SK-N-SH treated with all-trans-retinoic acid at 6 μM for 48 hours (cell line): ENCODE measurements around the gene CORT.
"Not testable (repeated sequence)": the region's sequence is repeated elsewhere in the genome, so short reads cannot be mapped to it uniquely, and the experiment has no call there.

ENCODE experiments used
- ATAC-seq: fragments of 200-7000 bp; cut with Tn5 transposase; 3 replicates; pipeline ENCODE4 v1.9.1; 2020; ENCODE audit warnings: mild to moderate bottlenecking, moderate library complexity
- CREB5 ChIP-seq: fragments of 250-450 bp; sonication (Bioruptor Pico); IDR thresholded peaks from 2 replicates; pipeline ENCODE4 v1.5.1; 2020; ENCODE audit warnings: low read depth, mild to moderate bottlenecking, moderate library complexity
- CSDC2 ChIP-seq: fragments of 250-450 bp; sonication (Bioruptor Pico); IDR thresholded peaks from 2 replicates; pipeline ENCODE4 v1.5.0; 2020; ENCODE audit warnings: mild to moderate bottlenecking, moderate library complexity
- ESRRG ChIP-seq: fragments of 250-450 bp; sonication (Bioruptor Pico); IDR thresholded peaks from 2 replicates; pipeline ENCODE4 v1.6.1; 2021; ENCODE audit warnings: mild to moderate bottlenecking
- GLIS3 ChIP-seq: fragments of 250-450 bp; sonication (Bioruptor Pico); IDR thresholded peaks from 2 replicates; pipeline ENCODE4 v1.5.0; 2020; ENCODE audit warnings: mild to moderate bottlenecking, moderate library complexity
- ISL1 ChIP-seq: fragments of 250-450 bp; sonication (Bioruptor Pico); IDR thresholded peaks from 2 replicates; pipeline ENCODE4 v2.1.2; 2022; ENCODE audit warnings: mild to moderate bottlenecking, moderate library complexity
- OSR1 ChIP-seq: fragments of 250-450 bp; sonication (Bioruptor Pico); IDR thresholded peaks from 2 replicates; pipeline ENCODE4 v1.8.0; 2022; ENCODE audit warnings: moderate library complexity, mild to moderate bottlenecking, inconsistent platforms
- PATZ1 ChIP-seq: fragments of 250-450 bp; sonication (Bioruptor Pico); IDR thresholded peaks from 2 replicates; pipeline ENCODE4 v1.8.0; 2020; ENCODE audit warnings: mild to moderate bottlenecking, moderate library complexity, borderline replicate concordance
- PPARA ChIP-seq: fragments of 250-450 bp; sonication (Bioruptor Pico); IDR thresholded peaks from 2 replicates; pipeline ENCODE4 v1.5.0; 2020; ENCODE audit warnings: mild to moderate bottlenecking, borderline replicate concordance
- RARB ChIP-seq: fragments of 250-450 bp; sonication (Bioruptor Pico); IDR thresholded peaks from 2 replicates; pipeline ENCODE4 v1.8.0; 2021; ENCODE audit warnings: mild to moderate bottlenecking, moderate library complexity
- SNAI2 ChIP-seq: fragments of 250-450 bp; sonication (Bioruptor Pico); IDR thresholded peaks from 2 replicates; pipeline ENCODE4 v1.5.0; 2020; ENCODE audit warnings: mild to moderate bottlenecking, moderate library complexity
- ZFP3 ChIP-seq: fragments of 250-450 bp; sonication (Bioruptor Pico); IDR thresholded peaks from 2 replicates; pipeline ENCODE4 v1.5.0; 2020; ENCODE audit warnings: mild to moderate bottlenecking, moderate library complexity
- ZFP30 ChIP-seq: fragments of 450-650 bp; formaldehyde crosslinking; IDR thresholded peaks from 2 replicates; pipeline ENCODE4 v1.5.0; 2022; ENCODE audit warnings: mild to moderate bottlenecking, moderate library complexity
- ZNF565 ChIP-seq: fragments of 450-650 bp; formaldehyde crosslinking; conservative IDR thresholded peaks from 2 replicates; pipeline ENCODE4 v1.5.0; 2020; ENCODE audit warnings: low read depth, mild to moderate bottlenecking, moderate library complexity
- ZNF70 ChIP-seq: fragments of 450-650 bp; formaldehyde crosslinking; IDR thresholded peaks from 2 replicates; pipeline ENCODE4 v1.5.0; 2020; ENCODE audit warnings: mild to moderate bottlenecking, moderate library complexity
- ZNF8 ChIP-seq: fragments of 450-650 bp; formaldehyde crosslinking; IDR thresholded peaks from 2 replicates; pipeline ENCODE4 v1.5.0; 2020; ENCODE audit warnings: mild to moderate bottlenecking, moderate library complexity
- TF ChIP-seq, protein P1 (sequence below): fragments of 250-450 bp; sonication (Bioruptor Pico); IDR thresholded peaks from 2 replicates; pipeline ENCODE4 v1.5.0; 2020; ENCODE audit warnings: mild to moderate bottlenecking, moderate library complexity
- TF ChIP-seq, protein P2 (sequence below): fragments of 250-450 bp; sonication (Bioruptor Pico); IDR thresholded peaks from 2 replicates; pipeline ENCODE4 v1.5.1; 2021; ENCODE audit warnings: mild to moderate bottlenecking, moderate library complexity

The CORT gene

DNA sequence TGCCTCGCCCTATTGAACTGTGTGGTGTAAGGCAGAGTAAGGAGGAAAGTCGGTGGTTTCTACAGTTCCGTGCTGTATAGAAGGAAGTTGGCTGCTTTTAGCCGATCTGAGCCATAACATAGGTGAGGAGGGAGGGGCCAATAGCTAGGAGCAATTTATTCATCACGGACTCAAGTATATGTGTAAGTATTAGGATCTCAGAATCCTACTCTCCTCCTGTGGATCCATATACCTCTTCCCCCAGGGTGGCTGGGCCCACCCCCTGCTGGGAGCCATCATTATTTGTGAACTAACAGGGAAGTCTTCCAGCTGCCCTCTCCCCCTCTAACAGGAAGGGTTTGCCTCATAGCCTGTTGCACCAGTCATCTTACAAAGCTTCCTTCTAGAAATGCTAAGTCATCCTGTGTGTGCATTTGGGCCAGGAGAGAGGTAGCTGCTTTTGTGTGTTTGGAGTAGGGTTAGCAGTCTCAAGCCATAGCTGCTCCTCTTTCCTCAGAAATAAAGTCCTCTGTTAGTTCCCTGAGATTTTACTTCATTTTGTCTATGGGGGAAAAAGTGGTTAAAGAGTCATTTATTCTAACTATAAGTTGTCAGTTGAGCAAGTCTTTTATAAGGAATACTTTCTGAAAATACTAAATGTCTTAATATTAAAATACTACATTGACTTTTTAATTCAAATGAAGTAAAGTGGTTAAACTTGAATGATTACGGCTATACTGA is 34.5 kb upstream of the CORT start:
- TF ChIP-seq ZNF565, result no peak
- TF ChIP-seq, protein P1, sequence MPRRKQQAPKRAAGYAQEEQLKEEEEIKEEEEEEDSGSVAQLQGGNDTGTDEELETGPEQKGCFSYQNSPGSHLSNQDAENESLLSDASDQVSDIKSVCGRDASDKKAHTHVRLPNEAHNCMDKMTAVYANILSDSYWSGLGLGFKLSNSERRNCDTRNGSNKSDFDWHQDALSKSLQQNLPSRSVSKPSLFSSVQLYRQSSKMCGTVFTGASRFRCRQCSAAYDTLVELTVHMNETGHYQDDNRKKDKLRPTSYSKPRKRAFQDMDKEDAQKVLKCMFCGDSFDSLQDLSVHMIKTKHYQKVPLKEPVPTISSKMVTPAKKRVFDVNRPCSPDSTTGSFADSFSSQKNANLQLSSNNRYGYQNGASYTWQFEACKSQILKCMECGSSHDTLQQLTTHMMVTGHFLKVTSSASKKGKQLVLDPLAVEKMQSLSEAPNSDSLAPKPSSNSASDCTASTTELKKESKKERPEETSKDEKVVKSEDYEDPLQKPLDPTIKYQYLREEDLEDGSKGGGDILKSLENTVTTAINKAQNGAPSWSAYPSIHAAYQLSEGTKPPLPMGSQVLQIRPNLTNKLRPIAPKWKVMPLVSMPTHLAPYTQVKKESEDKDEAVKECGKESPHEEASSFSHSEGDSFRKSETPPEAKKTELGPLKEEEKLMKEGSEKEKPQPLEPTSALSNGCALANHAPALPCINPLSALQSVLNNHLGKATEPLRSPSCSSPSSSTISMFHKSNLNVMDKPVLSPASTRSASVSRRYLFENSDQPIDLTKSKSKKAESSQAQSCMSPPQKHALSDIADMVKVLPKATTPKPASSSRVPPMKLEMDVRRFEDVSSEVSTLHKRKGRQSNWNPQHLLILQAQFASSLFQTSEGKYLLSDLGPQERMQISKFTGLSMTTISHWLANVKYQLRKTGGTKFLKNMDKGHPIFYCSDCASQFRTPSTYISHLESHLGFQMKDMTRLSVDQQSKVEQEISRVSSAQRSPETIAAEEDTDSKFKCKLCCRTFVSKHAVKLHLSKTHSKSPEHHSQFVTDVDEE (CRISPR knock-in tag), result no peak
- TF ChIP-seq CREB5 (CRISPR knock-in tag), result no peak
- TF ChIP-seq ZFP30 (CRISPR knock-in tag), result no peak
- no peak for TF ChIP-seq SNAI2
- TF ChIP-seq, protein P2, sequence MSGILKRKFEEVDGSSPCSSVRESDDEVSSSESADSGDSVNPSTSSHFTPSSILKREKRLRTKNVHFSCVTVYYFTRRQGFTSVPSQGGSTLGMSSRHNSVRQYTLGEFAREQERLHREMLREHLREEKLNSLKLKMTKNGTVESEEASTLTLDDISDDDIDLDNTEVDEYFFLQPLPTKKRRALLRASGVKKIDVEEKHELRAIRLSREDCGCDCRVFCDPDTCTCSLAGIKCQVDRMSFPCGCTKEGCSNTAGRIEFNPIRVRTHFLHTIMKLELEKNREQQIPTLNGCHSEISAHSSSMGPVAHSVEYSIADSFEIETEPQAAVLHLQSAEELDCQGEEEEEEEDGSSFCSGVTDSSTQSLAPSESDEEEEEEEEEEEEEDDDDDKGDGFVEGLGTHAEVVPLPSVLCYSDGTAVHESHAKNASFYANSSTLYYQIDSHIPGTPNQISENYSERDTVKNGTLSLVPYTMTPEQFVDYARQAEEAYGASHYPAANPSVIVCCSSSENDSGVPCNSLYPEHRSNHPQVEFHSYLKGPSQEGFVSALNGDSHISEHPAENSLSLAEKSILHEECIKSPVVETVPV, result no peak
- no peak for TF ChIP-seq ESRRG (CRISPR knock-in tag)
- TF ChIP-seq ZNF70, result no peak
- TF ChIP-seq ZNF8, result no peak
- no peak for TF ChIP-seq ZFP3 (CRISPR knock-in tag)
- no peak for TF ChIP-seq CSDC2 (CRISPR knock-in tag)
- TF ChIP-seq OSR1, result no peak
- TF ChIP-seq RARB (CRISPR knock-in tag), result no peak
- TF ChIP-seq ISL1 (CRISPR knock-in tag), result no peak
- TF ChIP-seq PPARA (CRISPR knock-in tag), result no peak

GRCh38 chr1:10415967-10416366 is 33.9 kb upstream of the CORT start:
- ATAC-seq, result not testable (repeated sequence)

More for the DNA sequence above, 34.5 kb upstream of the CORT start:
- no peak for ATAC-seq

DNA sequence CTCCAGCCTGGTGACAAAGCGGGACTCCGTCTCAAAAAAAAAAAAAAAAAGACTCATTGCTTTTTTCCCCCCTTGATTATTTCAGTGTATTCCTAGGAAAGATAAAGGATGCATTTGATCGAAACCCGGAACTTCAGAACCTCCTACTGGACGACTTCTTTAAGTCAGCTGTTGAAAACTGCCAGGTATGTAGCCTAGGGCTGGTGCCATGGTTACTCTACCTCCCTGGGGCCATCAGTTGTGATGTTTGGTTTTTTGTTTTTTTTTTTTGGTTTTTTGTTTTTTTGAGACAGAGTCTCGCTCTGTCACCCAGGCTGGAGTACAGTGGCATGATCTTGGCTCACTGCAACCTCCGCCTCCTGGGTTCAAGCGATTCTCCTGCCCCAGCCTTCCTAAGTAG is 31.1 kb upstream of the CORT start:
- not testable (repeated sequence) for ATAC-seq

DNA sequence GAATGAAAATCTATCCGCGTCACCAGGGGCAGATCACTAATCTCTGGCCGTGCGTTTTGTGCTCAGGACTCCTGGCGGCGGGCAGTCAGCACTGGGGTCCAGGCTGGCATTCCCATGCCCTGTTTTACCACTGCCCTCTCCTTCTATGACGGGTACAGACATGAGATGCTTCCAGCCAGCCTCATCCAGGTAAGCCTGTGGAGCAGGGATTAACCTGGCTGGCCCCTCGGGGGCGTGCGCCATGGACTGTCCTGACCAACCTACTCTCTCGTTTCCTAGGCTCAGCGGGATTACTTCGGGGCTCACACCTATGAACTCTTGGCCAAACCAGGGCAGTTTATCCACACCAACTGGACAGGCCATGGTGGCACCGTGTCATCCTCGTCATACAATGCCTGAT is 30.5 kb upstream of the CORT start:
- TF ChIP-seq PPARA (CRISPR knock-in tag) (no peak), CREB5 (CRISPR knock-in tag) (no peak), ZNF565 (no peak), SNAI2 (no peak), GLIS3 (CRISPR knock-in tag) (no peak), OSR1 (no peak), ISL1 (CRISPR knock-in tag) (no peak), ZFP3 (CRISPR knock-in tag) (no peak), ZFP30 (CRISPR knock-in tag) (no peak), PATZ1 (CRISPR knock-in tag) (no peak)
- TF ChIP-seq, protein P1 (CRISPR knock-in tag), result no peak
- ATAC-seq, result no peak
